Left kidney (tissue), 8 donors: Measurements from ENCODE around the gene MACIR. TPM values are rescaled to one million over a fixed set of nuclear protein-coding genes. Genes with fewer than 3 reads are reported as not detected.
"Not testable (repeated sequence)": the region's sequence is repeated elsewhere in the genome, so short reads cannot be mapped to it uniquely, and the experiment has no call there.

ENCODE experiments used
- DNase-seq: peaks from one replicate; pipeline ENCODE4 v3.0.0-alpha.2; 2013
- long read RNA-seq, 8 donors: transcript quantifications; one replicate each; lab custom pipeline, GENCODE V29; 2026
- polyA plus RNA-seq: library from polyadenylated mRNA; unstranded; fragments of 120-200 nt; gene quantifications from one replicate; pipeline ENCODE4 v1.2.1, GENCODE V29; 2013; ENCODE audit not compliant: insufficient read length

Gene MACIR, protein sequence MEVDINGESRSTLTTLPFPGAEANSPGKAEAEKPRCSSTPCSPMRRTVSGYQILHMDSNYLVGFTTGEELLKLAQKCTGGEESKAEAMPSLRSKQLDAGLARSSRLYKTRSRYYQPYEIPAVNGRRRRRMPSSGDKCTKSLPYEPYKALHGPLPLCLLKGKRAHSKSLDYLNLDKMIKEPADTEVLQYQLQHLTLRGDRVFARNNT
- polyA plus RNA-seq = 19.8 TPM
- long read RNA-seq, donor 1, transcript C5orf30-201 (3 exons, 3,049 nt) = major isoform, 9 of 9 reads
- long read RNA-seq, donor 1, partial matches to known transcripts = 0 of 9 reads
- long read RNA-seq, donor 1, other reads (novel, unspliced or antisense) = 0 of 9 reads
- long read RNA-seq, donor 2, transcript C5orf30-201 (3 exons, 3,049 nt) = major isoform, 10 of 11 reads
- long read RNA-seq, donor 2, partial matches to known transcripts = 0 of 11 reads
- long read RNA-seq, donor 2, other reads (novel, unspliced or antisense) = 0 of 11 reads
- long read RNA-seq, donor 3, partial matches to known transcripts = 0 of 2 reads
- long read RNA-seq, donor 3, other reads (novel, unspliced or antisense) = 0 of 2 reads
- long read RNA-seq, donor 4 = 0 reads
- long read RNA-seq, donor 5, transcript C5orf30-201 (3 exons, 3,049 nt) = major isoform, 16 of 18 reads
- long read RNA-seq, donor 5, partial matches to known transcripts = 0 of 18 reads
- long read RNA-seq, donor 5, other reads (novel, unspliced or antisense) = 0 of 18 reads
- long read RNA-seq, donor 6, transcript C5orf30-201 (3 exons, 3,049 nt) = major isoform, 11 of 13 reads
- long read RNA-seq, donor 6, partial matches to known transcripts = 0 of 13 reads
- long read RNA-seq, donor 6, other reads (novel, unspliced or antisense) = 0 of 13 reads
- long read RNA-seq, donor 7, transcript C5orf30-201 (3 exons, 3,049 nt) = major isoform, 17 of 22 reads
- long read RNA-seq, donor 7, partial matches to known transcripts = 0 of 22 reads
- long read RNA-seq, donor 7, other reads (novel, unspliced or antisense) = 0 of 22 reads
- long read RNA-seq, donor 8, partial matches to known transcripts = 0 of 4 reads
- long read RNA-seq, donor 8, other reads (novel, unspliced or antisense) = 0 of 4 reads

DNA sequence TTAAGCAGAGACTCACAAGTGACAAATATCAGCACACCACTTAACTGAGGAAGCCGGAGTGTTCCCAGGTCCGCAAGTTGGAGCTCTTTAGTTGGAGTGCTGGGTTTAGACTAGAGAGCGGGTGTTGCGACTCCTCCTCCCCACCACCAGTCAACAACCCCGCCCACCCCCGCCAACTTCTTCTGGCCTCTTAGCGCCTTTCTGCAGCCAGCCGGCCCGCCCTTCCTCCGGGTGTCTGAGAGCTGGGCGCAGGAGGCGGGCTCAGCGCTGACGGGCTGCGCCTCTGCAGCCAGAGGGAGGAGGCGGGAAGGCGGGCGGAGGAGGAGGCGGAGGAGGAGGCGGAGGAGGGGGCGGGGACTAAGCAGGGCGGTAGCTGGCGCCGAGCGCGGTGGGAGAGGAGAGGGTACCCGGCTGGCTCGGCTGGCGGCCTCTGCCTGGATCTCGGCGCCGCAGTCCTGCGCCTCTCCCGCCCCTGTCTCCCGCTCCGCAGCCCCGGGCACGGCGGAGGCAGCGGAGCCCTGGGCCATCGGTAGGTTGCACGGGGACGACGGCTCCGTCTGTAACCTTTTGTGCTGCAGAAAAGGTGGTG, at the start of gene MACIR:
Gene MACIR (plus strand): TSS at position 396 of the 589 bp plus-strand sequence. CDS start 17,157 bp downstream, outside the sequence.
- peak; percentile 96 for DNase-seq

DNA sequence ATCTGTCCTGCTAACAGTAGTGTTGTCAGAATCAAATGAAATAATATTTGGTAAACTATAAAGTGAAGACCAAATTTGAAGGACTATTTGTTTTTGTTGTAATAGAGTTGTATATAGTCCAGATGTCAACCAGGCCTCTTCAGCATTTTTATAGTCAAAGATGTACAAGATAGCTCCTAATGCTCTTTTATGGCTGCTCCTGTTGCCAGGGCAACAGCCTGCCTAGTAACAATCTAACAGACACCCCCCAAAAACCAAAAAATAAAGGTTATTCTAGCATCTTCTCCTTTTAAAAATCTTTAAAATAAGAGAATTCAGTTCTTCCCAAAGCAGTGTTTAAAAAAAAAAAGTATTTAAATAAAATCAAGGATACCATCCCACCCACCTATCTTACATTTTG, 49.5 kb upstream of the MACIR start:
- DNase-seq = no peak

DNA sequence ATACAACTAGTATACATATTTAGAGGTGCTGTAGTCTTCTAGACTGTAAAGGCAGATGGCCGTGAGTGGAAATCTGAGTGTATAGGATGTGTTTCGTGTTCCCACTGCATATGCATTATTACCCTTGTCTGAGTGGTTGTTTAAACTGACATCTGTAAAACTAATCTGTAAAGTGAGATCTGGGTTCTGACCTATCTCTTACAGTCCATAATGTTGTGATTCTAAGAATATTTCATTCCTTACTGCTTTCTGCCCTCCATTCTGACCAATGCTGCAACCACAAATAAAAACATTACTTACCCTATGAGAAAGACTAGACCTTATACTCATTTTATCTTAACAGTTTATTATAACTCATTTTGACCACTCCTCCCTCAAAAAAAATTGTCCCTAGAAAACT, 47.6 kb upstream of the MACIR start:
- no peak for DNase-seq

DNA sequence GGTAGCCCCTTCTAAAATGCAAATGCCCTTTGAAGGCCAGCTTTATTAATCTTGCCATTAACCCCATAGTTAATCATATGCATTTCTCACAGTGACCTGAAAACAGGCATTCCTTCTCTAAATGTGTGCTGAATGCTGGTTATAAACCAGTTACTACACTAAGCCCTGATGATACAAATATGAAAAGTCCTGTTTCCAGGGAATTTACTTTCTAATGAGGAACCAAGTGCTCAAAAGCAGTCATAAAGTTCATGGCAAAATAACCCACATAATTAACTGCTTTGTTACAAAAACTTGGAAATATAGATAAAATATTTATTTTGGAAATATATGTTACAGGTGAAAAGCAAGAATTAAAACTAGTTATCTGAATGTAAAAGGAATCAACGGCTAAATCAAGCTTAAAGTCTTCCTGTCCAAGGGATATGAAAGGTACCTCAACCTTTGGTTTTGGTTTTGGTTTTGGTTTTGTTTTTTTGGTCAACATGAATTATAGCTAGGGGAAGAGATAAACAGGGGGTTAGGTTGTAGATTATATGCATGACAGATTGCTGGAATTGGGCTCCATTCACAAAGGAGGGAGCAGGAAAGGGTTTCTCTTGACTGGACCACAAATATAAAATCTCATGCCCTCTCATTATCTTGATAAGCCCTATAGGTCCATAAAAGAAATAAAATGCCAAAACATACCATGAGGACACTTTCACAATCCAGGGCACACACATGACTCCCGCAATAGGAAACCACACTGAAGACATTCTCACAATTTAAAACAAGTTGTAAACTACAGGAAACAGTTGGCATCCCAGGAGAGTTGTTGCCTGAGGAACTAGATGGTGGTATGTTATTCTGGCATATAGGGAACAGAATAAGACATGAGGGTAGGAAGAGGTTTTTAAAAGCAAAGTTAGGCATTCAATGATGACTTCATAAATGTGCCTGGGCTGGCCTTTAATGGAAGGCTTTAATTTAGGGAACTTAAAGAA, 46.7 kb upstream of the MACIR start:
- no peak for DNase-seq

DNA sequence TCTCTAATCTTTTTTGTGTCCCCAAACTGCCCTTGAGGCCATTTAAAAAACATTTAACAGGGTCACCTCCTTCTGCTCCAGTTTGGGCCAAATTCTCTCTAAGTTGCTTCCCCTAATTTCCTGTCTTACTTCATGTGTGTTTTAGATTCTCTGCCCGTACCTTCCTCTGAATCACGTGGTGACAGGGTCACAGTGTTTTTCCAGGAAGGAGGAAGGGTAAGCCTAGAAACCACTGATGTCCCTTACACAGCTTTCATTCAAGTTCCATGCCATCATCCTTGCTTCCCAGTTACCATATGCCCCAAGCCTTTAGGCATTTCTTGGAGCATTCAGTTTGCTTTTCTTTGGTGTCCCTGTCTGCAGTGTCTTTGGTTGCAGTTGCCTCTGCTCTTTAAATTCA, 42.4 kb upstream of the MACIR start:
- DNase-seq = no peak

DNA sequence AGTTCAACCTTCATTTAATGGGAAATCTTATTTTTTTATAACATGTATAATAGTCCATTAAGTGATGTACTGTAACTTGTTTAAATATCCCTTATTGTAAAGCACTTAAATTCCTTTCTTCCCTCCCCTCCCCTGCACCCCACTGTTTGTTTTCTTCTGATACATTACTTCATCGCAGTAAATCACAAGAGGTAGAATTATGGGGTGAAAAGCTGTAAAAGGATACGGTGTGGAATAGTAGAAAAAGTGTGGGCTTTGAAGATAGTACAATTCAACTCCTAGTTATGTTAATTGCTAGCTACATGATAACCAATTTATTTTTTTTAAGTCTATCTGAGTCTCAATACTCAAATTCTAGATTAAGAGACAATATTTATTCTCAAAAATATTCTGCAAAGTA, 41.9 kb upstream of the MACIR start:
- DNase-seq = no peak

DNA sequence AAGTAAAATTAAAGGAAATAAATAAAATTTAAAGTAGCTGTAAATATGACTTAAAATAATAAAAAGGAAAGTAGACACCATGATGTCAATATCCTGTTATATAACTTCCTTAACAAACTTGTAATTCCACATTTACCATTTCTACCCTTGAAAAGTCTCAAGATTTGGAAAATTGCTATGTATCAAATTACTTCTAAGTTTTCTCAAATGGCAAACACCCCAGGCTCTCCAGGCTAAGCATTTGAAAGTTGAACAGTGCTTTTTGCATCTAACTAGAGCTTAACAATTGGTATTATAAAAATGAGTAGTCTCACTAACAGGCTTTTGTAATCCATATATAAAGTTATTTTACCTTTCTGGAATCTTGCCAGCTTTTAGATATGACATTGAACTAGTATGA, 41.5 kb upstream of the MACIR start:
- DNase-seq = no peak

DNA sequence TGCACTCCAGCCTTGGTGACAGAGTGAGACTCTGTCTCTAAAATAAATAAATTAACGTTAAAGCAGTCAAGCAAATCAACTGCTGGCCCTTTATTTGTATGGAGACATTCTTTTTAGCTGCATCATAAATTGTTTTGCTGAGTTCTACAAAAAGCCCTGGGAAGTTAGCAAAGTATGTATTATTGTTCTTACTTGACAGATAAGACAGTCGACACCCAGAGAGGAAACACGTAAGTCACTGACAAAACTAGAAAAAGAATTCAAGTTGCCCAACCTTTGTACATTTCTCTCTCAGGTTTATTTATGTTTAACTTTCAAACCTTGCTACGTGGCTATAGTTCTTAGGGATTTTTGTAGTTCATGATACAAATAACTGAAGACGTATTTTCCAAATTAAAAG, 40.4 kb upstream of the MACIR start:
- DNase-seq = no peak

DNA sequence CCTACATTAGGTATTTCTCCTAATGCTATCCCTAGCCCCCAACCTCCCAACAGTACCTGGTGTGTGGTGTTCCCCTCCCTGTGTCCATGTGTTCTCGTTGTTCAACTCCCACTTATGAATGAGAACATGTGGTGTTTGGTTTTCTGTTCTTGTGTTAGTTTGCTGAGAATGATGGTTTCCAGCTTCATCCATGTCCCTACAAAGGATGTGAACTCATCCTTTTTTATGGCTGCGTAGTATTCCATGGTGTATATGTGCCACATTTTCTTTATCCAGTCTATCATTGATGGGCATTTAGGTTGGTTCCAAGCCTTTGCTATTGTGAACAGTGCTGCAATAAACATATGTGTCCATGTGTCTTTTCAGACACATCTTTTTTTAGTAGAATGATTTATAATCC, 39.5 kb upstream of the MACIR start:
- DNase-seq = not testable (repeated sequence)

DNA sequence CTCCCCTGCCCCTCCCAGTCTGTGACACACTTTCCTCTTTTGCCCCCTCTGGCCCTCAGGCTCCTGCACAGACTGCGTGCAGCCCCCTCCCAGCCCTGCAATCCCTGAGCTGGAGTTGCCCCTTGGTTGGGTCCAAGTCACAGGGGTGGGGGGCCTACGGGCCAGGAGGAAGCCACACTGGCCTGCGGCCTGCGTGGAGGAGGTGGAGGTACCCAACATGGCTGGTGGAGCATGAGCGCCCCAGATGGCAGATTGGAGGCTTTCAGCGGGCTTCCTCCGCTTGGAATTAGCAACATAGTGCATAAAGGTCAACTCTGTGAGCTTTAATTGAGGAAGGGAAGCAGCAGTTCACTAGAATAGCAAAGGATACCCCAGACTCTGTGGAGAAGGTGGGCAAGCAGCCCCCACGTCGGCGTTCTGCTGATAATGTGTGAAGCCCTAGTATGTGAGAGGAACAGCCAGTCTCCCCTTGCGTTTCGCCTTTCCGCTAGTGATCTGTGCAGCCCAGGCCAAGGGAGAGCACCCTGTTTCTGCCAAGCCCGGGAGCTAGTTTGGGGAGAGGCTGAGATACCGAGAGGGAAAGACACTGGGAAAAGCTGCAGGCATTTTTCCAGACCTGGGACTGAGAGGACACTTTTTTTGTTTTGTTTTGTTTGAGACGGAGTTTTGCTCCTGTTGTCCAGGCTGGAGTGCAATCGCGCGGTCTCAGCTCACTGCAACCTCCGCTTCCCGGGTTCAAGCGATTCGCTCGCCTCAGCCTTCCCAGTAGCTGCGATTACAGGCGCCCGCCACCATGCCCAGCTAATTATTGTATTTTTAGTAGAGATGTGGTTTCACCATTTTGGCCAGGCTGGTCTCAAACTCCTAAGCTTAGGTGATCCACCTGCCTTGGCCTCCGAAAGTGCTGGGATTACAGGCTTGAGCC, 35.3 kb upstream of the MACIR start:
- no peak for DNase-seq

DNA sequence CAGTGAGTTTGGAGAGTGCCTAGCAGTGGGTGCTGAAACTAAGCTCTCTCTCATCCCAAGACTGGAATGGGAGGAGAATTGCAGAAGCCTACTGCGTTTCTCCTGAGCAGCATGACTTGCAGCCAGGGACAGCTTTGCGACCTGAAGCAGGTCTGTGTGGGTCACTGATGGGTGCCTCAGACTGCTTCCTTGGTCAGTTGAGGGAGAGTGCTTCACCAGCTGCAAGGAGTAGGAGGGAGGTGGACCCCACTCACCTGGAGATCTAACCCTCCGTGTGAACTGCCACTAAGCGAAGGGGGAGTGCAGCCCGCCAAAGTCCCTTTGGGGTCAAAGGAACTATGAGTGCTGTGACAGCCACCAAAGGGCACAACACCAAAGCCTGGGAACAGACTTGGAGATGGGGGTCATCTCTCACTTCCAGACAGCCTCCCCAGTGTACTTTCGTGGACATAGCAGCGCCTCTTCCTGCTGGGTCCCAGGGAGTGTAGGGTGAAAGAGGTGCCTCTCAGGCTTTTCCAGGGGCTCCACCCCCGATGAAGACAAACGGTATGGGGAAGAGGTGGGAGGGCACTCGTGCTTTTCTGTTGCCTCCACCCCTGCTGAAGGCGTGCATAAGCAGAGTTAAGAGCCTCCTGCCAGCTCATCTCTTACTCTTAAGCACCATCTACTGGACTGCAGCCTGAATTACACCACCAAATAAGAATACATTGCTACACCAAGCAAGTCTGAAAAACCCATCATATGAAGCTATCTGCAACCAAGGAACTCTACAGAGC, 34.3 kb upstream of the MACIR start:
- DNase-seq = peak; percentile 42

DNA sequence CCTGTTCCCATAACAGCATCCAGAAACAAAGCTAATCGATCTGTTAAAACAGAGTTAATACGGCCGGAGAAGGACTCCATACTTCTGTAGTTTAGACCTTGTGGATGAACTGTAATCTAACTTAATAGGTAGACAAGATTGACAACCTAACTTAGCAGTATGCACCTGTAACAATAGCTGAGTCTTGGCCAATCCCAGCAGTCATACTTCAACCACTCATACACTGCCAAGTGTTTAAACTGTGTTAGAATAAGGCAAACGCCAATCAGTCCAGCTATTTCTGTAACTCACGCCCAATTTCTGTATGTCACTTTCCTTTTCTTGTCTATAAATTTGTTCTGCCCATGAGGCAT, 33.7 kb upstream of the MACIR start:
- no peak for DNase-seq

DNA sequence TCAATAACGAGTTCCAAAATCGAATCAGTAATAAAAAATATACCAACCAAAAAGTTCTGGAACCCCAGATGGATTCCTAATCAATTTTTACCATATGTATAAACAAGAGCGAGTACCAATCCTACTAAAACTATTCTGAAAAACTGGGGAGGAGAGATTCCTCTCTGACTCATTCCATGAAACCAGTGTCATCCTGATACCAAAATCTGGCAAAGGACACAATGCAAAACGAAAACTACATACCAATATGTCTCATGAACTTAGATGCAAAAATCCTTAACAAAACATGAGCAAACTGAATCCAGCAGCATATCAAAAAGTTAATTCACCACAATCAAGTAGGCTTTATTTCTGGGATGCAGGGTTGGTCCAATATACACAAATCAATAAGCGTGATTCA, 30.5 kb upstream of the MACIR start:
- no peak for DNase-seq

DNA sequence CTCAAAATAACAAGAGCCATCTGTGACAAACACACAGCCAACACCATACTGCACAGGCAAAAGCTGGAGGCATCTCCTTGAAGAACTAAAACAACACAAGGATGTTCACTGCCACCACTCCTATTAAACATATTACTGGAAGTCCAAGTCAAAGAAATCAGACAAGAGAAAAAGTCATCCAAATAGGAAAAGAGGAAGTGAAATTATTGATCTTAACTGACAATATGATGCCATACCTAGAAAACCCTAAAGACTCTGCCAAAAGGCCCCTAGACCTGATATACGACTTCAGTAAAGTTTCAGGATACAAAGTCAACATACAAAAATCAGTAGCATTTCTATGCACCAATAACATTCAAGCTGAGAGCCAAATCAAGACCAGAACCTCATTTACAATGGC, 30.0 kb upstream of the MACIR start:
- no peak for DNase-seq

DNA sequence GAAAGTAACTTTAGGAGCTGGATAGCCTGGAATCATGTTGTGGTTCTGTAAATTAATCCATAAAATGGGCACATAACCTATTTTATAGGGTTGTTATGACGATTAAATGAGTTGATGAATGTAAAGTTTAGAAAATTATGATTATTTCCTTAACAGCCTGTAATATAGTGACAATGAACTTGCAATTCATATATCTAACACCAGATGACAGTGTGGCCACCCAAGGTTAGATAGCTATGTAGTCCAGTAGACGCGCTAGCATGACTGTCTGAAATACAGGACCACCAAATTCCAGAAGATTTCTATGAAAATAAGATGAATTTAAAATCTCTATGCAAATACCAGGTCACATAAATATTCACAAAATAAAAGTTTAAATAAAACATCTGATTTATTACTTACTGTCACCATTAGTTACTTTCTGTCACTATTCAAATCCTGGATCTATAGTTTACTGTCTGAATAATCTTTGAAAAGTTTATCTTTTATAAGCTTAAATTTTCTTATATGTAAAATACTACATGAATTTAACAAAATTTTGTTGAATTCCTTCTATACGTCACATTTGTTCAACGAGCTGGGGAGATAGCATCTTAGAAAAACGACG, 26.1 kb upstream of the MACIR start:
- no peak for DNase-seq

DNA sequence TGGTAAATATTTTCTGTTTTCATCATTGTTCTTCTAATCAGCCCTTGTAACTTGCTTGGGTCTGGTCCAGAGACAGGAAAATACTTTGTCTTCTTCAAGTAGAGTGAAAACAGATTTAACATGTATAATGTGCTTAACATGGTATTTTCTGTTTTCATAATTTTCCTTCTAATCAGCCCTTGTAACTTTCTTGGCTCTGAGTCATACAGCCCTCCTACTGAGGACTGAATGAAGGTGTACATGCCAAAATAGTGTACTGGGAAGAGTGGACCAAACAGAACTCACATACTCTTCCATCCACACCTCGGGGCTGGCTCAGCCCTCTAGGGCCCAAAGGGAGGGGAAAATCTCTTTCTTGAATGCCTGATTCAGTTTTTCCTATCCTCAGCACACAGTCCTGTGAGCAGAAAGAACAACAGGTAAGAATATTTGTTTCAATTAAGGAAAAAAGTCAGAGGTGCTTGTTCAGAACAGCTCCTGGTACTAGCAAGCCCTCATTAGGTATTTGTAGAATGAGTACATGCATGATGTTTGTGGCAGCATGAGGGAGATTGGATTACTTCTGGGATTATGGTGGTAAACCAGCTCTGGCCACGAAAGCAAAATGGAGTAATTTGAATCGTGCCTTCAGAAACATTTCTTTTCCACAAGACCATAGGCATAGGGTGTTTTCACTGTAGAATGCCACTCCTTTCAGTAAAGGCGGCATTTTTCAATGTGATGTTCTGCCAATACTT, 24.2 kb upstream of the MACIR start:
- no peak for DNase-seq

DNA sequence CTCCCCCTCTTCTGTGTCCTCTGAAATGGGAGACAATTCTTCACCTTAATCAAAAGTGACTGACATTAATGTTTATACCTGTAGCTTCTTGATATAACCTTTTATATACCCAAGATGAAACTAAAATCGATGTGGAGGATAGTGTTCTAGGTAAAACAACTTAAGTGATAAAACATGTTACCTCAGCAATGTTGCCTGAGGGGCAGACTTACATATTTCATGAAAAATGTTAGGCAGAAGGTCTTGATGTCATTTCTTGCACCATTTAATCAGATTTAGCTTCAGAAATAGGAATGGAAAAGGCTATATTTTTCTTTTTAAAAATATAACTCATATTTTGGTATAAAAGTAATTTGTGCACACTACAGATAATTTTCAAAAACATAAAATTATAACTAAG, 22.7 kb upstream of the MACIR start:
- DNase-seq = no peak

DNA sequence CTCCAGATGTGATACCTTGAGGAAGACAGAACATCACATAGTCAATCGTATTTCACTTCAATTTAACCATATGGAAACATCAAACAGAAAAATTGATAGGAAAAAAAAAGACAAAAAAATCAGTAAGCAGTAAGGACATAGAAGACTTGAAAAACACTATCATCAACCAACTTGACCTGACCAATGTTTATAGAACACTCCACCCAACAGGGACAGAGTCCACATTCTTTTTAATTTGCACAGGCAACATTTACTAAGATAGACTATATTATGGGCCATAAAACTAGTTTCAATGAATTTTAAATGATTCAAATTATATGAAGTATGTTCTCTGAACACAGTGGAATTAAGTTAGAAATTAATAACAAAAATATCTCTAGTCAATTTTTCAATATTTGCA, 20.8 kb upstream of the MACIR start:
- no peak for DNase-seq
